Cerebellar nuclear complex (tissue), 1 donor: ENCODE measurements around the gene PAPOLB.

Experiments
- DNase-seq, 2 experiments: peaks; one replicate each; lab custom pipeline; 2025; lab: John Stamatoyannopoulos, UW

The PAPOLB gene

DNA sequence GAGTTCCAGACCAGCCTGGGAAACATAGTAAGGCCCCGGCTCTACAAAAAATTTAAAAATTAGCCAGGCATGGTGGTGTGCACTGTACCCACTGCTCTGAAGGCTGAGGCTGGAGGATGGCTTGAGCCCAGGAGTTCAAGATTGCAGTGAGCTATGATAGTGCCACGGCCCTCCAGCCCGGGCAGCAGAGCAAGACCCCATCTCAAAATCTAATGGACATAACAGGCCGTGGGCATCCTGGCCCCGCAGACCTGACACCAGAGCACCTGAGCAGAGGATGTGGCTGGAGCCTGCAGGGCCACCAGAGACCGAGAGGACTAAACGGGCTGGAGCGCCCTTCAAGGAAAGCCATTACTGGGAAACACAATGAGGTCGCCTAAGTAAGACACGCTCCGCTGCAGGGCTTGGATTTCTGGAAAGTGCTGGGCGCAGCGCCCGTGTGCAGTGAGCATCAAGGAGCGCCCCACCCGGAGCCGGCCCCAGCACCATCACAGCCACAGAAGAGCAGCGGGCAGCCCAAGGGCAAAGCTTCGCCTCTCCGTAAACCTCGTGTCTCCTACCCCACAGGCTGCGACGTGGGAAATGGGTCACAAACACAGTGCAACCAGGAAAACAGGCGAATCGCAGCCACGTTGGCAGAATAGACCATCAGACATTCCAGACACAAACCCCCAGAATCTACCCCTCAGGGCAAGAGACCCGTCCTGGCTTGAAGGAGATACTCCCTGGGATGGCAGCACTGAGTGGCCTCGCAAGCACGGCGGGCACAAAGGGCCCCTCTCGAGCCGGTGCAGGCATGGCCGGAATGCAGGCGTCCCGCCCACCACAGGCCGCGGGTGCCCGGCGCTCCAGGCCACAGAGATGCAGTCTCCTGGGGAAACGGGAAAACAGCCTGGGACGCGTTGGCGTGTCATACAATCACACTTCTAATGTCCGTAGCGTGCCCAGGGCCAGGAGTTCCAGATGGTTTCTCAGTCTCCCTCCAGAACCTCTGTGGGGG is 16.8 kb upstream of the PAPOLB start:
- no peak for DNase-seq

GRCh38 chr7:4876586-4876985 is 14.8 kb upstream of the PAPOLB start:
- DNase-seq: no peak

- DNase-seq: no peak
Observed at GRCh38 chr7:4875391-4875790, 13.6 kb upstream of the PAPOLB start.

GRCh38 chr7:4873071-4873944 is 11.5 kb upstream of the PAPOLB start:
- DNase-seq: no peak

GRCh38 chr7:4871930-4872675 is 10.3 kb upstream of the PAPOLB start:
- DNase-seq: no peak

DNA sequence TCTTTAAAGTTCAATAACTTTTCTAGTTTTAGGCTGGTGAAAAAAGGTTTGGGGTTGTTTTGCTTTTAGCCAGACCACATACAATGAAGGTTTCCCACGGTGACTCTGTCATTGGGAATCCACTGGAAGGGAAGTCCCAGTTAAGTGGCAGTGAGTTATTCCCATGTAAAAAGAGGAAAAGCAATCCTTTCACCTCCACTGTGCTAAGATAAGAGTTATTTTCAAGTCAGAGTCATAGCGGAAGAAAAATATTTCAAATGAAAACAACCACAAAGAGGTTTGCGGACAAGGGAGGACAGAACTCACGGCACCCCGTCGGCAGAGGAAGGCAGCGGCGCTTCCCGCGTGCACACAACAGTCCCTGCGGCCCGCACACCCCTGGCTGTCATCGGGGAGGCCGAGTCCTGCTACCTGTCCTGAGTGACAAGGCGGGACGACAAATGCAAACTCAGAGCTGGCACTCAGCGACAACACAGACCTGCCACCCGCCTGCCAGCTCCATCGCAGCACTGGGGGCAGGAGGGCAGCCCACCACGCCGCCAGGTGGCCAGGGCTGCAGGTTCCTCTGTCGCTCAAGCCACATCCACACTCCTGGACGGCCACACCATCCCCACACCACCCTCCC is 9.3 kb upstream of the PAPOLB start:
- no peak for DNase-seq

- DNase-seq: no peak
Observed at GRCh38 chr7:4868493-4868892, 6.7 kb upstream of the PAPOLB start.

DNA sequence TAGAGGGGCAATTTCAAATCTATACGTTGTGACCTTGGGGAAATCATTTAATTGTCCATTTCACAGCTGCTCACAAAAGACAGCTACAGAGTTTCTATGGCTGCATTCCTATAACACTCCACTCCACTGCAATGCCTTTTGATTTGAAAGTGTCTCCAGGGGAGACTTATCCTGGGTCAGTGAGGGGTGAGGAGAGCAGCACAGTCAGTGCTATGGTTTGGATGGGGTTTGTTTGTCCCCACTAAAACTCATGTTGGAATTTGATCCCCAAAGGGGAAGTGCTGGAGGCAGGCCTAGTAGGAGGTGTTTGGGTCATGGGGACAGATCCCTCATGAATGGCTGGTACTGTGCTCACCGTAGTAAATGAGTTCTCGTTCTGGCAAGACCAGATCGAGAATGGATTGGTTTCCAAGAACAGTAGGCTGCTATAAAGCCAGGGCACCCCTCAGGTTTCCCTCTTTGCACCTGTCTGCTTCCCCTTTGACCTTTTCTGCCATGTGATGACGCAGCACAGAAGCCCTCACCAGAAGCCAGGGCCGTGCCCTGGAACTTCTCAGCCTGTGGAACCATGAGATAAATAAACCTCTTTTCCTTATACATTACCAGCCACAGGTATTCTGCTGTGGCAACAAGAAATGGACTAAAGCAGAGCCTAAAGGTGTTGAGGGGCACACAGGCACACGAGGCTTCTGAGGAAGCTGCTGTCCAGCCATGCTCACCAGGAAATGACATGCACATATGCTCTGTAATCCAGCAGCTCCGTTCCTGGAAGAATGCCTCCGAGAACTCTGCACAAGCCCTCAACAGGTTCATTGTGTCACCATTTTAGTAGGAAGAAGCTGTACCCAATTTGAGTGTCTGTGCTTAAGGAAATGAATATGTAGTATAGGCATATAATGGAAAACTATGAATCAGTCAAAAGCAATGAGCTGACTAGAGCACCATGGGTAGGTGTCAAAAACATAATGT is 5.0 kb upstream of the PAPOLB start:
- no peak for DNase-seq

GRCh38 chr7:4862156-4862555 is 326 bp upstream of the PAPOLB start:
- DNase-seq: no peak

DNA sequence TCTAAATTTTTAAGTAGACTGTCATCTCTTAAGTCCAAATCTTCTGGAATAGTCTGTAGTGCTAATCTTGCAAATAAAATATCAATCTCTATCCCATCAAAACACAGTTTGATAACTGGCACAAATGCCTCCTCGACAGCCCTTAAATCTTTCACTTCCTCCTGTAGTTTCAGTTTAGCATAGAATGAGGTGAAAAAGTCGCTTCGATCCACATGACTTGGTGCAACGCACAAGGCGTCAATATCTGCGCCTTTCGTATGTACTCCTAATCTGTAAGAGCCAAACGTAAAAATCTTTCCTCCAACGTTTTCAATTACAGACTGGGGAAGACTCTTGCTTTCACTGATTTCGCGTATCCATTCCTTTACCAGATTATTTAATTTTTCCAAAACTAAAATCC is 603 bp downstream of the PAPOLB start:
- DNase-seq: no peak

- no peak for DNase-seq
Observed at GRCh38 chr7:4857189-4857588, 4.6 kb downstream of the PAPOLB start.

- DNase-seq: no peak
Observed at GRCh38 chr7:4856336-4857057, 5.3 kb downstream of the PAPOLB start.

DNA sequence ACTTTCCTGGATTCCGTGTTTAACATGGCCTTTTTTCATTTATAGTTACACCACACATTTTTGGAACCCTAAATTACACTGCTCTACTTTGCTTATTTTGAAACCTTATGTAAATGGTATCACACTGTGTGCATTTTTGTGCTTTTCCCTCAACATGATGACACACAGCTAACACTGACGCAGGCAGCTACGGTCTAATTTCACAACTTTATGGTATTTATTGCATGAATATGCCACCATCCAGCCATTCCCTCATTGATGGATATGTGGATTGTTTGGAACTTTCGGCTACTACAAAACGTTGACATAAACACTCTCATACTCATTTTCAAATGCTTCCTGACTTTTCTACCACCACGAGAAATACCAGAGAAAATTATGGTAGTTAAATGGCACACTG is 6.9 kb downstream of the PAPOLB start:
- no peak for DNase-seq

DNA sequence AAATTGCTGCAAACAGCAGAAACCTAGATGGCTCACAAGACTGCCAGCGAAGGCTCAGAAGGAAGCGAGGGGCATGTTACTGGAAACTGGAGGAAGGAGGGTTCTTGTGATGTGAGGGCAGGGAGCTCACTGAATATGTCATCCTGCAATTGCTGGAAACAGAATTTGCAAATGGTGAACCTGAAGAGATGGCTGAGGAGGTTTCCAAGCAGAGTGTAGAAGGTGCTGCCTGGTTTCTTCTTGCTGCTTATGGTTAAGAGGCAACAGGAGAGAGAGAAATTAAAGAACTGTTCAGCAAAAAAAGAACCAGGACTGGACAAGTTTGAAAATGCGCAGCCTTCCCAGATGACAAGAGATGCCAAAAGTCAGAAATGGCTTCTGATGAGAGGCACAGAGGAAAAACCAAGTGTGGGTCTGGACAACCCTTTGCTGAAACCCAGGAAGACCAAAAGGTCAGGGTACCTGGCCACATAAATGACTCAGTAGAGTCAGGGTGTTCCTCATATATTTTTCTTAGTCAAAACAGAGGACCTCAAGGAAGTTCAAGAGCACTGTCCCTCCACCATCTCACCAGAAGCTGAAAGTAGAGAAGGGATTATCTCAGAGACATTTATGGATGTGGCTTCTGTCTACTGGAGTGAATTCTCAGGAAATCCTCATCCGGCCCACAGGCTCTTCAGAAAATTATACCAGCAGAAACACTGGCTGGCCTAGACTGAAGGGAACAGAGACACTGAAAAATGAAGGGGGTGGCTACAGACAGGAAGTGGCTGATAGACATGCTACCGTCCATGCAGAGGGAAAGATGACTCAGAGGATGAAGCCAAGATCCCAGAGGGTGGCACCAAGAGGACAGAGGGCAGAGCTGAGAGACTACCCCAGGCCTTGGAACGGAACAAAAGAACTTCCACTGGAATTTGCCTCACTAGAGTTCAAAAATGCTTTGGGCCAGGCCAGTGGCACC is 10.1 kb downstream of the PAPOLB start:
- DNase-seq: no peak

- no peak for DNase-seq
Observed at GRCh38 chr7:4850262-4850795, 11.5 kb downstream of the PAPOLB start.

GRCh38 chr7:4849390-4849789 is 12.4 kb downstream of the PAPOLB start:
- DNase-seq: no peak

DNA sequence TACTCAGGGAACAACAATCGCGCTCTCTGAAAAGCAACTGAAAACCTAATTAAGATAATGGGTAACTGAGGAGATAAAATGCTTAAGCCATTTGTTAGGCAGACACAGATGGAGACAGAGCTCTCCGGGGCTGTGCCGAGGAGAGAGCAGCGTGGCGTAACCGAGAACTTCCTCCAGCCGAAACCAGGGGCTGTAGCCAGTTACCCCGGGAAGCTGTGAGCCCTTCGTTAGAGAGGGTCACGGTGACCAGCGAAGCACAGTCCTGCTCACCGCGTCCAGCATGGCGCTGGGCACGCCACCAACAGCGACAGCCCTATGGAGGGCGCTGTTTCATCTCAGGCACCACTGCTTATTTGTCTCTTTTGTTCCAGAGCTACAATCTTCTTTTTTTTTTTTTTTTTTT is 16.1 kb downstream of the PAPOLB start:
- no peak for DNase-seq
